ENCODE data around the gene PKIG. TPM values are rescaled to one million over a fixed set of nuclear protein-coding genes. Genes with fewer than 3 reads are reported as not detected.

PKIG gene
- total RNA-seq, 1 experiment from 2014 or later = 27.0 TPM

- Histone ChIP-seq H4K91ac (ENCODE audit: insufficient read length, low read depth, low read length) (no peak overlapping the region), H2BK20ac (ENCODE audit: low read depth, low read length, poor library complexity, severe bottlenecking) (no peak overlapping the region), H3K23me2 (ENCODE audit: insufficient read length, low read depth, low read length, poor library complexity, severe bottlenecking) (no peaks in the 10 kb centered on the region), H3K79me2 (ENCODE audit: insufficient read depth, low read length) (no peaks in the 10 kb centered on the region), H3K9me3 (ENCODE audit: control insufficient read depth, low read depth, low read length) (no peaks in the 10 kb centered on the region), H3K14ac (ENCODE audit: insufficient read depth, low read length) (no peak overlapping the region), H2AFZ (ENCODE audit: low read length) (no peak overlapping the region), H3K4me1 (ENCODE audit: insufficient read depth, low read length) (no peaks in the 10 kb centered on the region), H3K4me2 (ENCODE audit: insufficient read depth, insufficient read length, low read length) (no peak overlapping the region), H4K5ac (ENCODE audit: insufficient read length, low read depth, low read length) (no peak overlapping the region), H2BK5ac (ENCODE audit: insufficient read length, low read length) (no peak overlapping the region), H2BK12ac (ENCODE audit: insufficient read length, low read depth, low read length) (no peak overlapping the region), H3K4ac (ENCODE audit: low read depth, low read length) (no peak overlapping the region), H3K56ac (ENCODE audit: insufficient read length, low read depth, low read length) (no peak overlapping the region), H2AK5ac (ENCODE audit: insufficient read length, low read length) (no peak overlapping the region), H2BK120ac (ENCODE audit: low read depth, low read length, poor library complexity, severe bottlenecking) (no peak overlapping the region), H3T11ph (ENCODE audit: low read length) (no peak overlapping the region), H3K23ac (ENCODE audit: insufficient read length, low read depth, low read length) (no peak overlapping the region), H3K18ac (ENCODE audit: insufficient read length, low read depth, low read length) (no peak overlapping the region), H3K79me1 (ENCODE audit: insufficient read depth, low read depth, low read length, poor library complexity, severe bottlenecking) (no peaks in the 10 kb centered on the region), H4K20me1 (ENCODE audit: control insufficient read depth, insufficient read depth, insufficient read length) (no peaks in the 10 kb centered on the region), H2BK15ac (ENCODE audit: low read depth, low read length) (no peak overlapping the region), H3K27ac (ENCODE audit: insufficient read length, low read depth, low read length) (no peak overlapping the region), H4K8ac (replicated peaks; ENCODE audit: insufficient read length, low read depth, low read length) (no peak overlapping the region), H3K9ac (ENCODE audit: extremely low read depth, insufficient read length, low read length) (no peak overlapping the region), H3K27me3 (ENCODE audit: insufficient read depth, low read length) (no peaks in the 10 kb centered on the region; the same call in 1 of the 2 replicates)
- peaks cover 9% of the 10 kb centered on the region for H3K27me3 Mint-ChIP-seq (ENCODE audit: low read depth)
- no peaks in the 10 kb centered on the region for H3K9me3 Mint-ChIP-seq
- peaks cover 19% of the 10 kb centered on the region in 2 experiments for H3K4me1 Mint-ChIP-seq
- TF ChIP-seq CTCF (conservative IDR thresholded peaks at IDR 0.05) = no peak
- no peak overlapping the region for H3K4me3 Mint-ChIP-seq
- no CpG with 5 or more reads among the region's 9 CpGs for WGBS (ENCODE audit: extremely low coverage, insufficient read length, low lambda C conversion rate)
- no peak overlapping the region for H3K27ac Mint-ChIP-seq
- peaks cover 0 to 11% (median 5%) of the 10 kb centered on the region in 3 experiments; a peak in 5 of 7 replicates for H3K36me3 Mint-ChIP-seq (ENCODE audit: insufficient read depth in 1 of 3, low read depth in 3 of 3)
- no peak for DNase-seq
Measured at GRCh38 chr20:44629017-44629385, 46.6 kb downstream of the PKIG start.
